PC-9 (cell line): Measurements from ENCODE around the gene ARID3A. TPM values are rescaled to one million over a fixed set of nuclear protein-coding genes. Genes with fewer than 3 reads are reported as not detected.

Experiments
- BruUV-seq: library from RNA; stranded (reverse); fragments of 400-500 nt; replicated peaks from 2 replicates; lab custom pipeline; 2021; lab: Mats Ljungman, UMichigan
- CTCF ChIA-PET: fragments of 300-600 bp; sonication (Branson Sonifier 250); formaldehyde crosslinking; loops from one replicate; lab custom pipeline; 2022; ENCODE audit warnings: antibody characterized with exemption; lab: Charles Lee
- POLR2A ChIA-PET: fragments of 300-600 bp; sonication (Branson Sonifier 250); formaldehyde crosslinking; loops from one replicate; lab custom pipeline; 2022; ENCODE audit warnings: antibody characterized with exemption; ENCODE audit not compliant: unreplicated experiment; lab: Charles Lee
- DNase-seq, 2 experiments: peaks; one replicate each; pipeline versions ENCODE4 v3.0.0 to v3.0.0-alpha.2; 2015 to 2022; ENCODE audit warnings: mixed read lengths in 1 of 2
- H2AFZ ChIP-seq: fragments of 200-600 bp; sonication (generic); 2 replicates; pipeline ENCODE4 v1.8.1; 2017; ENCODE audit warnings: antibody characterized with exemption
- H3F3A ChIP-seq: fragments of 200-600 bp; sonication (generic); 2 replicates; pipeline ENCODE4 v1.8.1; 2017; ENCODE audit warnings: antibody characterized with exemption, mild to moderate bottlenecking, low read depth; ENCODE audit not compliant: insufficient read depth
- H3K27ac ChIP-seq: fragments of 200-600 bp; sonication (generic); 2 replicates; pipeline ENCODE4 v1.6.1; 2016; ENCODE audit warnings: mixed run types
- H3K27me3 ChIP-seq: fragments of 200-600 bp; sonication (generic); 2 replicates; pipeline ENCODE4 v1.6.1; 2016; ENCODE audit warnings: low read depth, mixed run types; ENCODE audit not compliant: insufficient read depth
- H3K36me3 ChIP-seq: fragments of 200-600 bp; sonication (generic); 2 replicates; pipeline ENCODE4 v1.6.1; 2016; ENCODE audit warnings: low read depth, mixed run types
- H3K4me1 ChIP-seq: fragments of 200-600 bp; sonication (generic); replicated peaks from 2 replicates; pipeline ENCODE4 v1.6.1; 2016; ENCODE audit warnings: mixed run types; ENCODE audit not compliant: insufficient read depth
- H3K4me2 ChIP-seq: fragments of 200-600 bp; sonication (generic); 2 replicates; pipeline ENCODE4 v1.6.1; 2017; ENCODE audit warnings: mixed run types
- H3K4me3 ChIP-seq: fragments of 200-600 bp; sonication (generic); 2 replicates; pipeline ENCODE4 v1.6.1; 2016; ENCODE audit warnings: mixed run types
- H3K79me2 ChIP-seq: fragments of 200-600 bp; sonication (generic); 2 replicates; pipeline ENCODE4 v1.6.1; 2017; ENCODE audit warnings: low read depth, mixed run types
- H3K9me2 ChIP-seq: fragments of 200-600 bp; sonication (generic); 2 replicates; pipeline ENCODE4 v1.8.1; 2017; ENCODE audit warnings: mild to moderate bottlenecking; ENCODE audit not compliant: insufficient read depth
- H3K9me3 ChIP-seq: fragments of 200-600 bp; sonication (generic); 2 replicates; pipeline ENCODE4 v1.8.1; 2016; ENCODE audit warnings: low read depth; ENCODE audit not compliant: insufficient read depth
- H4K20me1 ChIP-seq: fragments of 200-600 bp; sonication (generic); 2 replicates; pipeline ENCODE4 v1.8.1; 2017; ENCODE audit not compliant: insufficient read depth
- CTCF ChIP-seq: fragments of 200-600 bp; sonication (generic); conservative IDR thresholded peaks from 2 replicates; pipeline ENCODE4 v1.6.1; 2017; ENCODE audit warnings: mixed run types, antibody characterized with exemption, mild to moderate bottlenecking, moderate library complexity
- EZH2 ChIP-seq: fragments of 200-600 bp; sonication (generic); IDR thresholded peaks from 2 replicates; pipeline ENCODE4 v1.8.0; 2017; ENCODE audit warnings: antibody characterized with exemption, low read depth
- intact Hi-C: fragments of 100-400 bp; cut with micrococcal nuclease; formaldehyde crosslinking; loops from one replicate; pipeline ENCODE4 v1.10.0; 2022; ENCODE audit not compliant: unreplicated experiment
- total RNA-seq: library from RNA; stranded (reverse); gene quantifications from 2 replicates; pipeline ENCODE4 v1.2.3, GENCODE V29; 2021

ARID3A gene
- total RNA-seq, 1 experiment from 2014 or later: 10.7 TPM

- Histone ChIP-seq H3K27me3 (peaks cover 21% of the 10 kb centered on the region), H3K27ac (no peak overlapping the region), H3K4me1 (no peaks in the 10 kb centered on the region; the same call in 1 of the 2 replicates), H3K9me2 (no peaks in the 10 kb centered on the region), H3F3A (peaks cover 18% of the 10 kb centered on the region; the same call in 1 of the 2 replicates), H3K79me2 (no peaks in the 10 kb centered on the region), H3K9me3 (no peaks in the 10 kb centered on the region), H2AFZ (peak overlapping the region; percentile 68; the same call in 1 of the 2 replicates), H3K36me3 (no peaks in the 10 kb centered on the region), H3K4me2 (peak overlapping the region; percentile 86), H4K20me1 (no peaks in the 10 kb centered on the region), H3K4me3 (peak overlapping the region; percentile 55)
- peak in 1 of 2 experiments; percentile 59 for DNase-seq
- no TSS peak for BruUV-seq
- CTCF ChIA-PET: no interaction called here
- intact Hi-C loops: loop anchor here (10.0 kb wide), 2 partner anchors 255 to 345 kb away; partner anchors contain the start of genes BSG and RNF126
- POLR2A ChIA-PET: no interaction called here
- TF ChIP-seq CTCF: no peak
- no peak for TF ChIP-seq EZH2
These were observed 5.6 kb upstream of the ARID3A start for GRCh38 chr19:920051-920864.

GRCh38 chr19:924553-925086 lies 1.2 kb upstream of the ARID3A start:
- no peaks in the 10 kb centered on the region for H3K79me2 ChIP-seq
- peak overlapping the region; percentile 76 for H3K4me2 ChIP-seq
- peaks cover 14% of the 10 kb centered on the region; the same call in 1 of the 2 replicates for H3F3A ChIP-seq
- no peaks in the 10 kb centered on the region; the same call in 1 of the 2 replicates for H3K4me1 ChIP-seq
- POLR2A ChIA-PET: interaction anchor here (0.7 kb wide), 1 partner anchor 282 kb away, joined by 6 read pairs; no protein-coding TSS in a partner anchor
- intact Hi-C loops: loop anchor here (10.0 kb wide), 2 partner anchors 260 to 350 kb away; partner anchors contain the start of genes BSG and RNF126
- H3K27ac ChIP-seq: no peak overlapping the region
- DNase-seq: no peak
- TF ChIP-seq EZH2: no peak
- TF ChIP-seq CTCF: no peak
- H3K36me3 ChIP-seq: no peaks in the 10 kb centered on the region
- H4K20me1 ChIP-seq: no peaks in the 10 kb centered on the region; the same call in 1 of the 2 replicates
- BruUV-seq: no TSS peak
- H2AFZ ChIP-seq: peak overlapping the region; percentile 79
- CTCF ChIA-PET: no interaction called here
- H3K9me2 ChIP-seq: no peaks in the 10 kb centered on the region
- H3K4me3 ChIP-seq: peak overlapping the region; percentile 77
- peaks cover 2% of the 10 kb centered on the region for H3K27me3 ChIP-seq
- no peaks in the 10 kb centered on the region for H3K9me3 ChIP-seq

GRCh38 chr19:925087-925525 lies 729 bp upstream of the ARID3A start:
- no peak for TF ChIP-seq EZH2
- TF ChIP-seq CTCF: no peak
- no TSS peak for BruUV-seq

More at GRCh38 chr19:925087-925525, 729 bp upstream of the ARID3A start:
- Histone ChIP-seq H3K36me3 (no peaks in the 10 kb centered on the region), H3K79me2 (no peaks in the 10 kb centered on the region), H3K9me2 (no peaks in the 10 kb centered on the region), H3K4me2 (peak overlapping the region; percentile 76), H3K4me3 (peak overlapping the region; percentile 77), H3K27me3 (no peaks in the 10 kb centered on the region; the same call in 1 of the 2 replicates), H3F3A (peaks cover 14% of the 10 kb centered on the region; the same call in 1 of the 2 replicates), H4K20me1 (no peaks in the 10 kb centered on the region; the same call in 1 of the 2 replicates), H3K9me3 (no peaks in the 10 kb centered on the region), H2AFZ (peak overlapping the region; percentile 79), H3K4me1 (no peaks in the 10 kb centered on the region; the same call in 1 of the 2 replicates), H3K27ac (no peak overlapping the region)
- POLR2A ChIA-PET: no interaction called here
- intact Hi-C loops: loop anchor here (10.0 kb wide), 2 partner anchors 260 to 350 kb away; partner anchors contain the start of genes BSG and RNF126
- CTCF ChIA-PET: no interaction called here
- DNase-seq: no peak
